WTC11 (cell line): Measurements from ENCODE around the gene RYR1.

Source experiments
- SP1 ChIP-seq: sonication (generic); formaldehyde crosslinking; conservative IDR thresholded peaks from 2 replicates; pipeline ENCODE4 v1.8.1; 2022; ENCODE audit warnings: missing genetic modification reagents
- TF ChIP-seq, protein P1 (sequence below): fragments of 250-450 bp; sonication (Bioruptor Pico); IDR thresholded peaks from 2 replicates; pipeline ENCODE4 v1.9.0; 2021; ENCODE audit warnings: mild to moderate bottlenecking
- TF ChIP-seq, protein P2 (sequence below): sonication (generic); formaldehyde crosslinking; IDR thresholded peaks from 2 replicates; pipeline ENCODE4 v1.8.0; 2022; ENCODE audit warnings: mild to moderate bottlenecking, missing genetic modification reagents
- TF ChIP-seq, protein P3 (sequence below): fragments of 200-600 bp; IDR thresholded peaks from 2 replicates; pipeline ENCODE4 v1.8.0; 2022; ENCODE audit warnings: antibody characterized with exemption

DNA sequence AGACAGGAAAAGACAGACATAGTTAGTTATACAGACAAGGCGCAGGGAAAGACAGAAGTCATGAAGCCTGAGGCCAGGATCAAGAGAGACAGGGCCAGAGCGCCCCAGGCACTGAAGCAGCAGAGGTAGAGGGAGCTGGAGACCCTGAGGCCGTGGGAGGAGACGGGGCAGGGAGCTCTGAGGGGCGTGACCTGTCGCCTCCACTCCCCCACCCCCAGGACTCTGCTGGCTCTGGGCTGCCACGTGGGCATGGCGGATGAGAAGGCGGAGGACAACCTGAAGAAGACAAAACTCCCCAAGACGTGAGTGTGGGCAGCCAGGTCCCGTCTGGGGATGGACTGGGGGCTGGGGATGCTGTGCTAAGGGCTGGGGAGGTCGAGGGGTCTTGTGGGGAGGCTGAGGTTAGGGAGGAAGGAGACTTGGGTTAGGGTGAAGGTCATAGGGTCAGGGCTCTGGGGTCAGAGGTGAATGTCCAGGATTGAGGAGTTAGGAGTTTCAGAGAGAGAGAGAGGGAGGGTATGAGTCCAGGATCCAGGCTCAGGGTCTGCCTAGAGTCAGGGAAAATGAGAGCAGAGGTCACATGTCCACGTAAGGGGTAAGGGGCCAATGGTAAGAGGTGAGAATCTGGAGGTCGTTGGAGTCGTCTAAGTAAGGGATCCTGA is 31.1 kb downstream of the RYR1 start:
- TF ChIP-seq SP1, result no peak
- TF ChIP-seq, protein P1, sequence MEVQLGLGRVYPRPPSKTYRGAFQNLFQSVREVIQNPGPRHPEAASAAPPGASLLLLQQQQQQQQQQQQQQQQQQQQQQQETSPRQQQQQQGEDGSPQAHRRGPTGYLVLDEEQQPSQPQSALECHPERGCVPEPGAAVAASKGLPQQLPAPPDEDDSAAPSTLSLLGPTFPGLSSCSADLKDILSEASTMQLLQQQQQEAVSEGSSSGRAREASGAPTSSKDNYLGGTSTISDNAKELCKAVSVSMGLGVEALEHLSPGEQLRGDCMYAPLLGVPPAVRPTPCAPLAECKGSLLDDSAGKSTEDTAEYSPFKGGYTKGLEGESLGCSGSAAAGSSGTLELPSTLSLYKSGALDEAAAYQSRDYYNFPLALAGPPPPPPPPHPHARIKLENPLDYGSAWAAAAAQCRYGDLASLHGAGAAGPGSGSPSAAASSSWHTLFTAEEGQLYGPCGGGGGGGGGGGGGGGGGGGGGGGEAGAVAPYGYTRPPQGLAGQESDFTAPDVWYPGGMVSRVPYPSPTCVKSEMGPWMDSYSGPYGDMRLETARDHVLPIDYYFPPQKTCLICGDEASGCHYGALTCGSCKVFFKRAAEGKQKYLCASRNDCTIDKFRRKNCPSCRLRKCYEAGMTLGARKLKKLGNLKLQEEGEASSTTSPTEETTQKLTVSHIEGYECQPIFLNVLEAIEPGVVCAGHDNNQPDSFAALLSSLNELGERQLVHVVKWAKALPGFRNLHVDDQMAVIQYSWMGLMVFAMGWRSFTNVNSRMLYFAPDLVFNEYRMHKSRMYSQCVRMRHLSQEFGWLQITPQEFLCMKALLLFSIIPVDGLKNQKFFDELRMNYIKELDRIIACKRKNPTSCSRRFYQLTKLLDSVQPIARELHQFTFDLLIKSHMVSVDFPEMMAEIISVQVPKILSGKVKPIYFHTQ, result no peak
- TF ChIP-seq, protein P2, sequence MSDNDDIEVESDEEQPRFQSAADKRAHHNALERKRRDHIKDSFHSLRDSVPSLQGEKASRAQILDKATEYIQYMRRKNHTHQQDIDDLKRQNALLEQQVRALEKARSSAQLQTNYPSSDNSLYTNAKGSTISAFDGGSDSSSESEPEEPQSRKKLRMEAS (CRISPR knock-in tag), result no peak
- TF ChIP-seq, protein P3, sequence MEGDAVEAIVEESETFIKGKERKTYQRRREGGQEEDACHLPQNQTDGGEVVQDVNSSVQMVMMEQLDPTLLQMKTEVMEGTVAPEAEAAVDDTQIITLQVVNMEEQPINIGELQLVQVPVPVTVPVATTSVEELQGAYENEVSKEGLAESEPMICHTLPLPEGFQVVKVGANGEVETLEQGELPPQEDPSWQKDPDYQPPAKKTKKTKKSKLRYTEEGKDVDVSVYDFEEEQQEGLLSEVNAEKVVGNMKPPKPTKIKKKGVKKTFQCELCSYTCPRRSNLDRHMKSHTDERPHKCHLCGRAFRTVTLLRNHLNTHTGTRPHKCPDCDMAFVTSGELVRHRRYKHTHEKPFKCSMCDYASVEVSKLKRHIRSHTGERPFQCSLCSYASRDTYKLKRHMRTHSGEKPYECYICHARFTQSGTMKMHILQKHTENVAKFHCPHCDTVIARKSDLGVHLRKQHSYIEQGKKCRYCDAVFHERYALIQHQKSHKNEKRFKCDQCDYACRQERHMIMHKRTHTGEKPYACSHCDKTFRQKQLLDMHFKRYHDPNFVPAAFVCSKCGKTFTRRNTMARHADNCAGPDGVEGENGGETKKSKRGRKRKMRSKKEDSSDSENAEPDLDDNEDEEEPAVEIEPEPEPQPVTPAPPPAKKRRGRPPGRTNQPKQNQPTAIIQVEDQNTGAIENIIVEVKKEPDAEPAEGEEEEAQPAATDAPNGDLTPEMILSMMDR, result no peak
